ENCODE results near the gene MRPL20.

Gene MRPL20

DNA sequence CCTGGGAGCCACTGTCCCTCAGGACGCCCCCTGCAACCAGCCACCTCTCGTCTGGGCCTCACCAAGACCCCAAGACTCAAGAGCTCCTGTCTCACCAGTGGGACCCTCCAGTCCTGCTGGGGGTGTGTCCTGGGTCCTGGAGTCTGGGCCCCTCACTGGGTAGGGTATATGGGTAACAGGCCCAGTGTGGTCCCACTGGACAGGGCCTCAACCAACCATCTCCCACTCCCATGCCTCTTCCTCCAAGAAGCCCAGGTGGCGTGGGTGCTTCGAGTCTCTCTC is 27.7 kb upstream of the MRPL20 start:
- TF ChIP-seq, protein P1, sequence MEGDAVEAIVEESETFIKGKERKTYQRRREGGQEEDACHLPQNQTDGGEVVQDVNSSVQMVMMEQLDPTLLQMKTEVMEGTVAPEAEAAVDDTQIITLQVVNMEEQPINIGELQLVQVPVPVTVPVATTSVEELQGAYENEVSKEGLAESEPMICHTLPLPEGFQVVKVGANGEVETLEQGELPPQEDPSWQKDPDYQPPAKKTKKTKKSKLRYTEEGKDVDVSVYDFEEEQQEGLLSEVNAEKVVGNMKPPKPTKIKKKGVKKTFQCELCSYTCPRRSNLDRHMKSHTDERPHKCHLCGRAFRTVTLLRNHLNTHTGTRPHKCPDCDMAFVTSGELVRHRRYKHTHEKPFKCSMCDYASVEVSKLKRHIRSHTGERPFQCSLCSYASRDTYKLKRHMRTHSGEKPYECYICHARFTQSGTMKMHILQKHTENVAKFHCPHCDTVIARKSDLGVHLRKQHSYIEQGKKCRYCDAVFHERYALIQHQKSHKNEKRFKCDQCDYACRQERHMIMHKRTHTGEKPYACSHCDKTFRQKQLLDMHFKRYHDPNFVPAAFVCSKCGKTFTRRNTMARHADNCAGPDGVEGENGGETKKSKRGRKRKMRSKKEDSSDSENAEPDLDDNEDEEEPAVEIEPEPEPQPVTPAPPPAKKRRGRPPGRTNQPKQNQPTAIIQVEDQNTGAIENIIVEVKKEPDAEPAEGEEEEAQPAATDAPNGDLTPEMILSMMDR (IDR thresholded peaks at IDR 0.05; ENCODE audit: control insufficient read depth, extremely low read depth, insufficient read depth), result no peak
- no peak for DNase-seq (ENCODE audit: low read depth)
- H3K4me3 ChIP-seq (ENCODE audit: low read depth, low read length), result peak overlapping the region; percentile 54

DNA sequence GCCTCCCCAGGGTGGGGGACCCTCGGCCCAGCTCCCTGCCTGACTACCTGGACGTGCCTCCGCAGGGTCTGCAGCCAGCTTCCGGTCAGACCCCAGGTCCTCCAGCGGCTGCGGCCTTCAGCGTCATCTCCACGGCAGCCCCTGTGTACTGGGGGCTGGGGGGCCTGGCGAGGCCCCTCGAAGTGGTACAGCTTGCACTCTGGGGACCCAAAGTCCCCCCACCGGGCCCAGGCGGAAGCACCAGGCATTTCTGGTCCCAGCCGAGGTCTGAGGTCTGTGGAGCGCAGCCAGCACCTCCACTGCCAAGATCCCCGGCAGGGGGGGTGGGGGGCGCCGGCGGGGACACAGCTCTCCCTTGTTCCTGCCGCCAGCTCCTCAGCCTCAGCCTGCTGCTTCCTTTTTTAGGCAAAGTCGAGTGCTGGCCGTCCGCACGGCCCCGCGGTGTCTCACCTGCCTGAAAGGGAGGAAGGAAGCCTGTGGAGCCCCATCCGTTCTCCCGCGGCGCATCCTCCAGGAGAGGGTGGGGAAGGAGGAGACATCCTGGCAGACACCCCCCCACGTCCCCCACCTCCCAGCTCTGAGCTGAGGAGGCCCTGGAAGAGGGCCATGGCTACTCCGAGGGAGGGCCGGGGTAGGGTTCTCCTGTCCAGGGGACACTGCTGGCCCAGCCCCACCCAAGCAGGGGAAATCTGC is 27.2 kb upstream of the MRPL20 start:
- H3K4me3 ChIP-seq (ENCODE audit: low read depth, low read length), result no peak overlapping the region; the same call in 1 of the 2 replicates
- no peak for DNase-seq (ENCODE audit: low read depth)
- TF ChIP-seq, protein P1 (IDR thresholded peaks at IDR 0.05; ENCODE audit: control insufficient read depth, extremely low read depth, insufficient read depth), result no peak

DNA sequence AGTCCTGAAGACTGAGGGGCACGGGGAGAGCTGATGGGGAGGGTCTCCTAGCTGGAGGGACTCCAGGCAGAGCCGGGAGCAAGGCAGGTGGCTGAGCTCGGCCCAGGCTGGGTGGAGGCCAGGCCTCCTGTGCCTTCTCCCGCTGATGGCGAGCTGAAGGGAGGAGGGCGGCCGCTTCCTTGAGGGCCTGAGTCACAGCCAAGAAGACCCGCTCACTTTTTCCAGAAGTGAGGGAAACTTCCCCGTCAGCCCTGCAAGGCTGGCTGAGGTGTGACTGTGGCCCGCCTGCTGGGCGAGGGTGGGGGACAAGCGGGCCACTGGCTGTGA is 26.7 kb upstream of the MRPL20 start:
- DNase-seq (ENCODE audit: low read depth), result no peak
- peak overlapping the region; percentile 39 for H3K4me3 ChIP-seq (ENCODE audit: low read depth, low read length)
- TF ChIP-seq, protein P1 (IDR thresholded peaks at IDR 0.05; ENCODE audit: control insufficient read depth, extremely low read depth, insufficient read depth), result no peak

DNA sequence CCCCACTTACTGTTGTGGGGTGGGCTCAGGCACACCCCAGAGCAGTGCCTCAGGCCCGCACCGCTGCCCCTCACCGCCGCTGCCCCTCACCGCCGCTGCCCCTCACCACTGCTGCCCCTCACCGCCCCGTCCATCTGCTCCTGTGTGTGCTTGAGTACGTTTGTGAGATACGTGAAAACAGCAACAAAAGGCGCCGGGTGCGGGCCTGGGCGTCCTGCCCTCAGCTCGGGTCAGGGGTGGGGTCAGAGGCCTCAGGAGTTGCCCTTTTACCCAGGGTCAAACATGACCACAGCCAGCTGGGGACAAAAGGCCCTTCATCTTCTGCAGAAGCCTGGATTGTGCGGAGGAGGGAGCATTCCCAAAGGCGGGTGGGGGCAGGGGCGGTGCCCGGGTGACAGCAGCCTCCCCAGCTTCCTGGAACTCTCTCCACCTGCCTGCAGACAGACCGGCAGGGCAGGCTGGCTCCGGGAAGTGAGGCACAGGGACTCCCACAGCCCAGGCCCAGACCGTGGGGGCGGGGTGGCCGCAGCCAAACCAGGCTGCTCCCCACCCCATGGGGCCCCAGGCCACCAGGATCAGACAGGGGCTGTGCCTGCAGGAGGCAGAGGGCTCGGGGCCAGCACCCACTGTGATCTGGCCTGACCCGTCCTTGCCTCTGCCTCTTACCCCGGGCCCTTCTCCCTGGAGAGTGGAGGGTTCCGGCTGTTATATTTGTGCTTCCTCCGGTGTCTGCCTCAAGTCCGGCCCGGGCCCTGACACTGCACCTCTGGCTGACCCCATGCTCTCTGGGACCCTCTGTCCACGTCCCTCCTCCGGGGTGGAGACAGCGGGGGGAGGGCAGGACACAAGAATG is 26.1 kb upstream of the MRPL20 start:
- TF ChIP-seq, protein P1 (IDR thresholded peaks at IDR 0.05; ENCODE audit: control insufficient read depth, extremely low read depth, insufficient read depth), result no peak
- peak overlapping the region; percentile 39 for H3K4me3 ChIP-seq (ENCODE audit: low read depth, low read length)
- DNase-seq (ENCODE audit: low read depth), result peak; percentile 67

DNA sequence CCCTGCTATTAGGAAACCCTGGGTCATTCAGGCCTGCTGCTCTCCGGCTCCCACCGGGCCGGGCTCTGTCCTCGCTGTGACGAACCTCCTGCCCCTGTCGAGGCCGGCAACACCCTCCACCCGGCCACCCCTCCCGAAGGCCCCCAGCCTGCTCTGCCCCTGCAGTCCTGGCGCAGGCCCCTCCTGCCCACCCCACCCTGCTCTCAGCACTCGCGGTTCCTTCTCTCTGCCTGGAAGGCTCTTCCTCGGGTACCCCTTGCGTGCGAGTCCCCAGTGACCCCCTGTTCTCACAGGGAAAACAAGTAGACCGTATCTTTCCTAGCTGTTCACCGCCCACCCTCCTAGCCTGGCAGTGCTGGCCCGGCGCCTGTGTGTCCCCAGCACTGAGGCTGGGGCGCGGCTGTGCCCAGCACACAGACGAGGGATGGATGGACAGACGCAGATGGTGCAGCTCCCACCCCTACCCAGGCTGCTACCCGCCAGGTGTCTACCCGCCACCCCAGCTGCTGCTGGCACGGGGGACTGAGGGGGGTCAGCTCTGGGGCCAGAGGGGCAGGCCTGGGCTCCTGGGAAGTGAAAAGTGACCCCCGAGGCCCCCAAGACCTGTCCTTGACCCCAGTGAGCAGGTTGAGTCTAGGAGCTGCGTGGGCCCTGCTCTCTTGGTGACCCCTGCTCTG is 25.3 kb upstream of the MRPL20 start:
- TF ChIP-seq, protein P1 (IDR thresholded peaks at IDR 0.05; ENCODE audit: control insufficient read depth, extremely low read depth, insufficient read depth), result no peak
- DNase-seq (ENCODE audit: low read depth), result no peak
- H3K4me3 ChIP-seq (ENCODE audit: low read depth, low read length), result peak overlapping the region; percentile 39

DNA sequence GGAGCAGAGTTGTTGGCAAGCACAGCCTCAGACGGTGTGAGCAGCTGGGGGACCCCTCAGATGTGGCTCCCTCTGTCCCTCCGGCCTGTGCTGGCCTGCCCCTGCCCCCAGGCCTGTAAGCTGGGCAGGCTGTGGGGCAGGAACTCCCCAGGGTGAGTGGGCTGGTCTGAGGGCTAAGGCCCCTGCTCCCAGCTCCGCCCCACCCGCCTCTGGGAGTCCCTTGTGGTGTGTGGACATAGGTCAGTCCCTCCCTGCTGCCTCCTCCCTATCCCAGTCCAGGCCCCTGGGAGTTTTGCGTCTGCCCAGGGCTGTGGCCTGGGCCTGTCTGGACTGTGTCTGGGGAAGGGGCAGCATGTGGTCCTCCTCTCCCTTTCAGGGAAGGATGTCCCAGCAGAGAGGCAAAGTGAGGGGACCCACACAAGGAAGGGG is 24.8 kb upstream of the MRPL20 start:
- TF ChIP-seq, protein P1 (IDR thresholded peaks at IDR 0.05; ENCODE audit: control insufficient read depth, extremely low read depth, insufficient read depth), result no peak
- no peak for DNase-seq (ENCODE audit: low read depth)
- no peak overlapping the region for H3K4me3 ChIP-seq (ENCODE audit: low read depth, low read length)
